Heart right ventricle (tissue), 16 donors: Measurements from ENCODE around the gene RASL12. TPM values are rescaled to one million over a fixed set of nuclear protein-coding genes. Genes with fewer than 3 reads are reported as not detected.
A peak's percentile ranks its signal among the peaks of the same experiment; 100 is the strongest.

Experiments
- ATAC-seq, 8 donors: fragments of 200-7000 bp; cut with Tn5 transposase; one replicate each; pipeline ENCODE4 v1.9.1; 2020; ENCODE audit warnings: mild to moderate bottlenecking in 8 of 8, moderate library complexity in 8 of 8, moderate number of reproducible peaks in 1 of 8
- DNase-seq, 2 donors: peaks; one replicate each; pipeline ENCODE4 v3.0.0-alpha.2; 2020
- H3K27ac ChIP-seq, 10 donors: fragments of 200-600 bp; sonication (generic) in 2 of 10; one replicate each; pipeline versions ENCODE4 v1.5.0 to v1.8.0; 2020 to 2022; ENCODE audit warnings: mild to moderate bottlenecking in 3 of 10
- H3K27me3 ChIP-seq, 7 donors: fragments of 200-600 bp; one replicate each; pipeline ENCODE4 v1.8.0; 2021 to 2022; ENCODE audit warnings: mild to moderate bottlenecking in 2 of 7
- H3K36me3 ChIP-seq, 9 donors: fragments of 200-600 bp; sonication (generic) in 1 of 9; one replicate each; pipeline versions ENCODE4 v1.5.0 to v1.8.0; 2020 to 2022; ENCODE audit warnings: mild to moderate bottlenecking in 2 of 9
- H3K4me1 ChIP-seq, 9 donors: fragments of 200-600 bp; sonication (generic) in 1 of 9; one replicate each; pipeline versions ENCODE4 v1.5.0 to v1.8.0; 2020 to 2022; ENCODE audit warnings: mild to moderate bottlenecking in 4 of 9
- H3K4me3 ChIP-seq, 10 donors: fragments of 200-600 bp; sonication (generic) in 2 of 10; one replicate each; pipeline versions ENCODE4 v1.5.0 to v1.8.0; 2020 to 2022; ENCODE audit warnings: mild to moderate bottlenecking in 7 of 10, moderate library complexity in 2 of 10
- H3K9me3 ChIP-seq, 11 donors: fragments of 200-600 bp in 10 of 11; sonication (generic) in 2 of 11; one replicate each; pipeline versions ENCODE4 v1.5.0 to v1.8.0; 2013 to 2022; ENCODE audit warnings: mild to moderate bottlenecking in 2 of 11, control low read depth in 1 of 11, moderate library complexity in 1 of 11
- WGBS, 2 donors: extraction: QIAGEN DNeasy Blood & Tissue Kit; methylation state at CpG; one replicate each; pipeline ENCODE4 v1.1.7; 2013; ENCODE audit warnings: inconsistent platforms in 1 of 2; 5-methylcytosine and 5-hydroxymethylcytosine counted together
- intact Hi-C, 10 donors: fragments of 100-400 bp; cut with DNase I; formaldehyde crosslinking; loops; one replicate each; pipeline versions ENCODE4 v1.11.1 to v1.14.2; 2022
- polyA plus RNA-seq, 2 donors: library from polyadenylated mRNA; stranded (reverse); fragments of 200-250 nt; gene quantifications; one replicate each; pipeline ENCODE4 v1.2.3, GENCODE V29; 2013
- total RNA-seq, 10 donors: library from RNA; stranded (reverse); fragmentation: NEBNext Ultra II Directional in 3 of 10; extraction: Animal tissue kit (Norgen Biotek cat#: 25700) in 3 of 10; gene quantifications; one replicate each; pipeline versions ENCODE4 v1.2.1 to v1.2.4, GENCODE V29; 2021 to 2023
- TF ChIP-seq, protein P1 (sequence below), 9 donors: fragments of 200-600 bp; sonication (generic) in 2 of 9; IDR thresholded peaks; one replicate each; pipeline versions ENCODE4 v1.5.0 to v1.8.0; 2021 to 2022; ENCODE audit warnings: antibody characterized with exemption in 9 of 9, mild to moderate bottlenecking in 5 of 9, moderate library complexity in 1 of 9
- donor health status: Arrhythmogenic right ventricular cardiomyopathy.
- donor health status: ischemic (EF 13 %, LVEDD 7.1; RV severe dilation, severe dysfunction).
- donor health status: healthy with polysubstance abuse.
- donor health status: DM: no; HTN: yes; CAD: no.
- donor health status: DM: no; HTN: no; CAD: no.
- donor health status: ischemic (EF 25% LVEDD 6.9; RV normal size, moderate dysfunction).
- donor health status: ischemic (EF 25% LVEDD 5.7; RV mildly dilated, moderate dysfunction).
- donor health status: healthy.
- donor health status: DM: yes; HTN: yes; CAD: no.
- donor health status: Ischemic cardiomyopathy.
- donor health status: ischemic (EF 35%, LVEDD 5.7; RV mildly dilated, moderate dysfunction).
- donor health status: nonischemic (EF 11% LVEDD 7.7; RV severe dilation, severe dysfunction).
- donor health status: DM: yes; HTN: yes; CAD: no.
- donor health status: PGD.
- donor health status: ischemic (EF 29% LVEDD 5.4; RV normal size, mild dysfunction).
- donor health status: nonischemic (EF 23%, LVEDD 6.1; RV moderate dilation, normal function).

Gene RASL12
- total and polyA plus RNA-seq, 12 donors = 4.4 to 20.1 (median 12.9) TPM

DNA sequence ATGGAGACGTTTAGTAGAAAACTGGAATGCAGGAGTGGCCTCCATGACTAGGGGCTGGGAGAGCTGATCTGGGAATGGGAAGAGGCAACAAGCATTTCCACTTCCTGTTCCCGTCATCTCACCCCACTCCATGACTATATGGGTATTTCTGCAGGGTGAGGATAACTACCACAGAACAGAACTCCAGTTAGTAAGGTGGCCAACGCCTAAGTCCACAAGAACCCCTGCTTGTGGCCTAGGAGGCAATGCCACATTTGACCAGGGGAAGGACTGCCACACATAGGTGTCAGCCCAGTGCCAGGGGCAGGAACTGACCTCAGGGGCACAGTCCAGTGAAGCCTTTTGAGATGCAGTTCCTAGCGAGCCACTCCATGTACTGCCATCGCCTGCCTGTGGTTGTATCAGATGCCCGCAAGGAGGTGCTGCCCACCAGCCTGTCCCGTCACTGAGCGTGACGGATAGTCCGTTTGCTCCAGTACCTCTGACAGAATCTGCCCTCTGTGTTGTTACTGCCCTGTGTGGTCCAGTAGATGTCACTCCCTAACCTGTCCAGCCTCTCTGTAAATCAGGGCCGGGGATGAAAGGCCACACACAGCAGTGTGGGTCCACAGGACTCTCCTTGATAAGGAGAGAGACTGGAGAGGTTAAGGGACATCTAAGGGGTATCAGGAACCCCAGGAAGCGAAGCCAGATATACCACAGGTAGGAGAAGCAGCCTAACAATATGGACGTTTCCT lies 34.8 kb downstream of the RASL12 start:
- TF ChIP-seq, protein P1, sequence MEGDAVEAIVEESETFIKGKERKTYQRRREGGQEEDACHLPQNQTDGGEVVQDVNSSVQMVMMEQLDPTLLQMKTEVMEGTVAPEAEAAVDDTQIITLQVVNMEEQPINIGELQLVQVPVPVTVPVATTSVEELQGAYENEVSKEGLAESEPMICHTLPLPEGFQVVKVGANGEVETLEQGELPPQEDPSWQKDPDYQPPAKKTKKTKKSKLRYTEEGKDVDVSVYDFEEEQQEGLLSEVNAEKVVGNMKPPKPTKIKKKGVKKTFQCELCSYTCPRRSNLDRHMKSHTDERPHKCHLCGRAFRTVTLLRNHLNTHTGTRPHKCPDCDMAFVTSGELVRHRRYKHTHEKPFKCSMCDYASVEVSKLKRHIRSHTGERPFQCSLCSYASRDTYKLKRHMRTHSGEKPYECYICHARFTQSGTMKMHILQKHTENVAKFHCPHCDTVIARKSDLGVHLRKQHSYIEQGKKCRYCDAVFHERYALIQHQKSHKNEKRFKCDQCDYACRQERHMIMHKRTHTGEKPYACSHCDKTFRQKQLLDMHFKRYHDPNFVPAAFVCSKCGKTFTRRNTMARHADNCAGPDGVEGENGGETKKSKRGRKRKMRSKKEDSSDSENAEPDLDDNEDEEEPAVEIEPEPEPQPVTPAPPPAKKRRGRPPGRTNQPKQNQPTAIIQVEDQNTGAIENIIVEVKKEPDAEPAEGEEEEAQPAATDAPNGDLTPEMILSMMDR (IDR thresholded peaks at IDR 0.05) = peak; percentile 18 to 71 (median 56)
- Histone ChIP-seq H3K4me1 (peaks cover 2 to 24% (median 13%) of the 10 kb centered on the region in 9 donors), H3K36me3 (no peaks in the 10 kb centered on the region), H3K4me3 (no peak overlapping the region), H3K9me3 (no peaks in the 10 kb centered on the region), H3K27ac (no peak overlapping the region), H3K27me3 (no peaks in the 10 kb centered on the region)
- intact Hi-C loops = loop anchor here in 7 of 10 donors (2.0 to 10.0 kb wide), 9 partner anchors 49 to 262 kb away; partner anchors contain the start of genes PARP16 (in 2 of the 7) and RNU5A-1 (in 2 of the 7)
- WGBS, 2 donors = 31 to 33% methylated on average over 13 of the region's 13 CpGs
- DNase-seq (peak; percentile 38 to 50), ATAC-seq (peak in 7 of 8 donors; percentile 30 to 78 (median 61))

DNA sequence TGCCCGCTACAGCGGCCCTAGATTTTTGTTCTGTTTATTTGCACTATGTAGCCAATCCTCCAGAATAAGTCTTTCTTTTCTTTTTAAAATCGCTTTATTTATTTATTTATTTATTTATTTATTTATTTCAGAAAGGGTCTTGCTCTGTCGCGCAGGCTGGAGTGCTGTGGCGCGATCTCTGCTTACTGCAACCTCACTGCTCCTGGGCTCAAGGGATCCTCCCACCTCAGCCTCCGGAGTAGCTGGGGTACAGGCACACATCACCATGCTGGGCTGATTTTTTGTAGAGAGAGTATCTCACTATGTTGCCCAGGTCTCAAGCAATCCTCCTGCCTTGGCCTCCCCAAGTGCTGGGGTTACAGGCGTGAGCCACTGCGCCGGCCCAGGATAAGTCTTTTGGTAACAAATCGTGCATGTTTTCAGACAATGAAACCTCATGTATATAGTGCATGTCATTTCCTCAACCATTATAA lies 38.0 kb downstream of the RASL12 start:
- H3K27me3 ChIP-seq = no peaks in the 10 kb centered on the region
- H3K4me3 ChIP-seq = peak overlapping the region in 9 of 10 donors; percentile 64 to 99 (median 97)
- peaks cover 2 to 34% (median 17%) of the 10 kb centered on the region in 9 donors for H3K4me1 ChIP-seq
- ATAC-seq (peak in 1 of 8 donors; percentile 27), DNase-seq (no peak)
- H3K27ac ChIP-seq = peak overlapping the region in 8 of 10 donors; percentile 73 to 89 (median 84)
- intact Hi-C loops = loop anchor here in 7 of 10 donors (5.0 to 10.0 kb wide), 9 partner anchors 42 to 265 kb away; partner anchors contain the start of genes PARP16 (in 2 of the 7), RNU5A-1 (in 2 of the 7) and SPG21 (in 1 of the 7)
- no peaks in the 10 kb centered on the region for H3K9me3 ChIP-seq
- H3K36me3 ChIP-seq = peaks cover 0 to 22% (median 17%) of the 10 kb centered on the region in 9 donors
- TF ChIP-seq, protein P1 (IDR thresholded peaks at IDR 0.05) = no peak
- WGBS, 2 donors = 63 to 65% methylated on average over 12 of the region's 12 CpGs

DNA sequence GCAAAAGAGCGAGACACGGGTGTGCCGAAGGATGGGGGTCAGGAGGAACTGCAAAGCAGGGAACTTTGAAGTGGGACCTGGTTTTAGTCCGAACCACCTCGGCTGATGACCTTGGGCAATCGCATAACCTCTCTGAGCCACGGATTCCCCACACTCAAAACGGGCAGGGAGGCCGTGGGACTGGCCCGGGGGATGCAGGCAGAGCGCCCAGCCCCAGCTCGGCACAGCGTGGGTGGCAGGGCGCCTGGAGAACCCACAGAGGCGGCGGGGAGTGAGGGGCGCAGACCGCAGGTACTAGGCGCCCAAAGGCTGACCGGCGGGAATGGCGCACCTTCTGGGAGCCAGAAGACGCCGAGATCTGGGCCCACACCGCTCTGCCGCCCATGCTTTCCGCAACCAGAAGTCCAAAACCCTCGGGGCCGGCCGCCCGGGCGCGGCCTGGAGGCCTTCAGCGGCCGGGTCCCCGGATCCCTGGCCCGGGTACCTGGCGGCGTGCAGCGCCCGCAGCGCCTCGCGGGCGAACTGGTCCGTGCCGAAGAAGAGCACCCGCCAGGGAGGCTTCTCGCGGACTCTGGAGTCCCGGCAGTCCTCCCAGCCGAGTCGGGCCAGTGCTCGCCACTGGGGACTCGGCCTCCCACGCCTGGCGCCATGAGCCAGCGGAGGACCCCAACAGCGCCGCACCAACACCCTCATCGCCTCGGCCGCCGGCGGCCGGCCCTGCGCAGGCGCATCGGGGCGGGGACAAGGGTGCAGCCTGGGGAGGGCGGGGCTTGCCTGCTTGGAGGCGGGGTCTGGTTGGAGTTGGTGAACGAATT lies 38.7 kb downstream of the RASL12 start, which contains the start of gene MTFMT:
MTFMT (minus strand) TSS at position 719 of the 815 bp plus-strand sequence; CDS start at position 693, 26 bp downstream.
- Histone ChIP-seq H3K27ac (peak within 1 kb of the TSS; percentile 8 to 89 (median 84)), H3K4me1 (peaks cover 2 to 34% (median 17%) of the 10 kb centered on the region in 9 donors), H3K36me3 (peaks cover 0 to 29% (median 23%) of the 10 kb centered on the region in 9 donors), H3K4me3 (peak within 1 kb of the TSS; percentile 45 to 99 (median 94)), H3K27me3 (no peaks in the 10 kb centered on the region), H3K9me3 (no peaks in the 10 kb centered on the region)
- 0 to 1% methylated on average over 66 to 73 of the region's 73 CpGs for WGBS, 2 donors
- ATAC-seq = peak; percentile 94 to 98 (median 97)
- peak; percentile 93 to 95 for DNase-seq
- TF ChIP-seq, protein P1 (IDR thresholded peaks at IDR 0.05) = peak in 1 of 9 donors; percentile 10
- intact Hi-C loops = loop anchor here in 1 of 10 donors (5.0 kb wide), 1 partner anchor 42 kb away; the partner anchor contains the start of gene SPG21
